ENCODE measurements around the gene GSTP1. TPM values are rescaled to one million over a fixed set of nuclear protein-coding genes. Genes with fewer than 3 reads are reported as not detected.

GSTP1 gene
- total RNA-seq, 1 donor from 2014 or later: 751 TPM

GRCh38 chr11:67581469-67581868, 2.1 kb upstream of the GSTP1 start:
- peaks cover 10% of the 10 kb centered on the region for H3K36me3 ChIP-seq
- peak overlapping the region; percentile 99 for H3K27ac ChIP-seq
- no peak for DNase-seq
- no peak overlapping the region for H3K4me3 ChIP-seq
- no peak for ATAC-seq
- TF ChIP-seq CTCF (IDR thresholded peaks at IDR 0.05): no peak
- no peaks in the 10 kb centered on the region for H3K9me3 ChIP-seq
- H3K27me3 ChIP-seq: no peaks in the 10 kb centered on the region
- intact Hi-C loops (cut with DNase I): no loop called here
- peaks cover 18% of the 10 kb centered on the region for H3K4me1 ChIP-seq

- no peak for ATAC-seq
- peaks cover 18% of the 10 kb centered on the region for H3K4me1 ChIP-seq
These were observed 1.6 kb upstream of the GSTP1 start for GRCh38 chr11:67582011-67582410.

GRCh38 chr11:67584205-67584880, 731 bp downstream of the GSTP1 start:
- intact Hi-C loops (cut with DNase I): no loop called here
- Histone ChIP-seq H3K4me1 (peaks cover 18% of the 10 kb centered on the region), H3K27ac (peak overlapping the region; percentile 99), H3K4me3 (peak overlapping the region; percentile 92), H3K9me3 (no peaks in the 10 kb centered on the region), H3K27me3 (no peaks in the 10 kb centered on the region), H3K36me3 (peaks cover 21% of the 10 kb centered on the region)
- no peak for TF ChIP-seq CTCF (IDR thresholded peaks at IDR 0.05)
- DNase-seq (peak; percentile 93), ATAC-seq (peak; percentile 79)

More at GRCh38 chr11:67582011-67582410, 1.6 kb upstream of the GSTP1 start:
- TF ChIP-seq CTCF (IDR thresholded peaks at IDR 0.05): no peak
- DNase-seq: no peak
- H3K27me3 ChIP-seq: no peaks in the 10 kb centered on the region
- no peaks in the 10 kb centered on the region for H3K9me3 ChIP-seq
- intact Hi-C loops (cut with DNase I): no loop called here
- no peak overlapping the region for H3K4me3 ChIP-seq
- peak overlapping the region; percentile 99 for H3K27ac ChIP-seq
- peaks cover 14% of the 10 kb centered on the region for H3K36me3 ChIP-seq

- H3K9me3 ChIP-seq: no peaks in the 10 kb centered on the region
- H3K36me3 ChIP-seq: peaks cover 21% of the 10 kb centered on the region
- peak overlapping the region; percentile 92 for H3K4me3 ChIP-seq
- peaks cover 18% of the 10 kb centered on the region for H3K4me1 ChIP-seq
- TF ChIP-seq CTCF (IDR thresholded peaks at IDR 0.05): no peak
- intact Hi-C loops (cut with DNase I): no loop called here
- DNase-seq (no peak), ATAC-seq (peak; percentile 0)
- peak overlapping the region; percentile 99 for H3K27ac ChIP-seq
- no peaks in the 10 kb centered on the region for H3K27me3 ChIP-seq
These were observed 1.6 kb downstream of the GSTP1 start for GRCh38 chr11:67584881-67585873.

GRCh38 chr11:67585911-67586310, 2.3 kb downstream of the GSTP1 start:
- peaks cover 18% of the 10 kb centered on the region for H3K4me1 ChIP-seq
- no peaks in the 10 kb centered on the region for H3K9me3 ChIP-seq
- H3K4me3 ChIP-seq: no peak overlapping the region
- ATAC-seq (no peak), DNase-seq (no peak)
- no peak for TF ChIP-seq CTCF (IDR thresholded peaks at IDR 0.05)
- H3K27me3 ChIP-seq: no peaks in the 10 kb centered on the region
- intact Hi-C loops (cut with DNase I): no loop called here
- no peak overlapping the region for H3K27ac ChIP-seq
- peaks cover 21% of the 10 kb centered on the region for H3K36me3 ChIP-seq
